ENCODE measurements around the gene TMED9. TPM values are rescaled to one million over a fixed set of nuclear protein-coding genes. Genes with fewer than 3 reads are reported as not detected.

Gene TMED9
- total and polyA plus RNA-seq, 9 of the 15 experiments (the other 6 are each of a cell fraction or from before 2014, with no cell fraction given): 43.7 to 301 (median 90.0) TPM

DNA sequence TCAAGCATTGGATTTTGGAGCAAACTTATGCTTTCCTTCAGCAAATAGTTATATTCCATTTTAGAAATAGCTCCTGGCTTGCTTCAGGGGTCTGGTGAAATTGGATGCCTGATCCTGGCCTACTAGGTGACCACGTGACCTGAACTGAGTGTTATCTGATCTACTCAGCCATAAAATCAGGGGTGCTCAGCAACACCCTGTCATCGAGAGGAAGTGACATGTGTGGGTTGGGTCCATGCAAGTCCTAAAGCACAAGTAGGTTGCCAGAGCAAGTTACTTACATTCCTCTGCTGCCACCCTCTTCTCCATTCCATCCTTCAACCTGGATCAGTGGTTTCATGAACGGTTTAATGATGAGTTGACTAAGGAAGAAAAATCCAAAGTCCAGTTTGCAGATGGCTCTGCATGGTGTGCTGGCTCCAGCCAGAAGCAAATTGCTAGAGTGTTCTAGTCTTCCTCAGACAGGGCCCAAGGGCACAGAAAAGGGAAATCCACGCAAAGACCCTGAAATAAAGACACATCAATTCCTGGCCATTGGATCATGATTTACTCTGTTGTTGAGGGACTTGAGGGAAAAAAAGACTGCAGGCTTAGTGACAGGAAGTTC is 34.9 kb upstream of the TMED9 start (continued):
- no peak for TF ChIP-seq ZNF407 (IDR thresholded peaks at IDR 0.05; ENCODE audit: low read depth)
- no peak for TF ChIP-seq STAG1 (CRISPR knock-in tag; IDR thresholded peaks at IDR 0.05; ENCODE audit: borderline replicate concordance)
- TF ChIP-seq FOSL1 (tag; conservative IDR thresholded peaks at IDR 0.05): peak; percentile 48; the same call in 1 of the 2 replicates
- no peak for TF ChIP-seq TRIM28 (IDR thresholded peaks at IDR 0.05)
- no peak for TF ChIP-seq LCOR (CRISPR knock-in tag; IDR thresholded peaks at IDR 0.05)
- TF ChIP-seq IRF9 (tag; IDR thresholded peaks at IDR 0.05): no peak
- TF ChIP-seq USF2 (CRISPR knock-in tag; IDR thresholded peaks at IDR 0.05): peak; percentile 94
- TF ChIP-seq, protein P1, sequence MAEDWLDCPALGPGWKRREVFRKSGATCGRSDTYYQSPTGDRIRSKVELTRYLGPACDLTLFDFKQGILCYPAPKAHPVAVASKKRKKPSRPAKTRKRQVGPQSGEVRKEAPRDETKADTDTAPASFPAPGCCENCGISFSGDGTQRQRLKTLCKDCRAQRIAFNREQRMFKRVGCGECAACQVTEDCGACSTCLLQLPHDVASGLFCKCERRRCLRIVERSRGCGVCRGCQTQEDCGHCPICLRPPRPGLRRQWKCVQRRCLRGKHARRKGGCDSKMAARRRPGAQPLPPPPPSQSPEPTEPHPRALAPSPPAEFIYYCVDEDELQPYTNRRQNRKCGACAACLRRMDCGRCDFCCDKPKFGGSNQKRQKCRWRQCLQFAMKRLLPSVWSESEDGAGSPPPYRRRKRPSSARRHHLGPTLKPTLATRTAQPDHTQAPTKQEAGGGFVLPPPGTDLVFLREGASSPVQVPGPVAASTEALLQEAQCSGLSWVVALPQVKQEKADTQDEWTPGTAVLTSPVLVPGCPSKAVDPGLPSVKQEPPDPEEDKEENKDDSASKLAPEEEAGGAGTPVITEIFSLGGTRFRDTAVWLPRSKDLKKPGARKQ (CRISPR knock-in tag; IDR thresholded peaks at IDR 0.05): no peak
- TF ChIP-seq, protein P2, sequence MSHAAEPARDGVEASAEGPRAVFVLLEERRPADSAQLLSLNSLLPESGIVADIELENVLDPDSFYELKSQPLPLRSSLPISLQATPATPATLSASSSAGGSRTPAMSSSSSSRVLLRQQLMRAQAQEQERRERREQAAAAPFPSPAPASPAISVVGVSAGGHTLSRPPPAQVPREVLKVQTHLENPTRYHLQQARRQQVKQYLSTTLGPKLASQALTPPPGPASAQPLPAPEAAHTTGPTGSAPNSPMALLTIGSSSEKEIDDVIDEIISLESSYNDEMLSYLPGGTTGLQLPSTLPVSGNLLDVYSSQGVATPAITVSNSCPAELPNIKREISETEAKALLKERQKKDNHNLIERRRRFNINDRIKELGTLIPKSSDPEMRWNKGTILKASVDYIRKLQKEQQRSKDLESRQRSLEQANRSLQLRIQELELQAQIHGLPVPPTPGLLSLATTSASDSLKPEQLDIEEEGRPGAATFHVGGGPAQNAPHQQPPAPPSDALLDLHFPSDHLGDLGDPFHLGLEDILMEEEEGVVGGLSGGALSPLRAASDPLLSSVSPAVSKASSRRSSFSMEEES (CRISPR knock-in tag; IDR thresholded peaks at IDR 0.05): peak; percentile 99
- TF ChIP-seq CBFB (CRISPR knock-in tag; IDR thresholded peaks at IDR 0.05): no peak
- TF ChIP-seq ZNF408 (CRISPR knock-in tag; IDR thresholded peaks at IDR 0.05; ENCODE audit: low read depth): no peak
- TF ChIP-seq ERF (CRISPR knock-in tag; IDR thresholded peaks at IDR 0.05): no peak
- 0 out of 2 replicates have a peak, but pooled peaks have one; percentile 46 for TF ChIP-seq ZNF175 (CRISPR knock-in tag; IDR thresholded peaks at IDR 0.05; ENCODE audit: low read depth)

Data from K562 (cell line).